ENCODE results near the gene ZSWIM2.
"Not testable (repeated sequence)": the region's sequence is repeated elsewhere in the genome, so short reads cannot be mapped to it uniquely, and the experiment has no call there.

The ZSWIM2 gene, protein sequence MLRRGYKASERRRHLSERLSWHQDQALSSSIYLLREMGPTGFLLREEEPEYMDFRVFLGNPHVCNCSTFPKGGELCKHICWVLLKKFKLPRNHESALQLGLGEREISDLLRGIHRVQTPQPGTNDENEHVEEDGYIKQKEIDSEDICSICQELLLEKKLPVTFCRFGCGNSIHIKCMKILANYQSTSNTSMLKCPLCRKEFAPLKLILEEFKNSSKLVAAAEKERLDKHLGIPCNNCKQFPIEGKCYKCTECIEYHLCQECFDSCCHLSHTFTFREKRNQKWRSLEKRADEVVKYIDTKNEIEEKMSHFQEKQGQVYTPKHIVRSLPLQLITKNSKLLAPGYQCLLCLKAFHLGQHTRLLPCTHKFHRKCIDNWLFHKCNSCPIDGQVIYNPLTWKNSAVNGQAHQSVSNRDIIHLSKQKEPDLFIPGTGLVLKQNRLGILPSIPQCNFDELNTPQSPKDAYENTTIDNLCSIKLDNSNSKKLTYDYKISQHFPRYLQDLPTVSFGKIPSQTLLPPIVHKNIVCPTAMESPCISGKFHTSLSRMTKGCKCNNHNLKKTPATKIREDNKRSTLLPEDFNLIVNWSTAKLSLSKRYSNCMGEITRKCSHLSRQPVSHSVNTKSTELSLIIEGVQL

DNA sequence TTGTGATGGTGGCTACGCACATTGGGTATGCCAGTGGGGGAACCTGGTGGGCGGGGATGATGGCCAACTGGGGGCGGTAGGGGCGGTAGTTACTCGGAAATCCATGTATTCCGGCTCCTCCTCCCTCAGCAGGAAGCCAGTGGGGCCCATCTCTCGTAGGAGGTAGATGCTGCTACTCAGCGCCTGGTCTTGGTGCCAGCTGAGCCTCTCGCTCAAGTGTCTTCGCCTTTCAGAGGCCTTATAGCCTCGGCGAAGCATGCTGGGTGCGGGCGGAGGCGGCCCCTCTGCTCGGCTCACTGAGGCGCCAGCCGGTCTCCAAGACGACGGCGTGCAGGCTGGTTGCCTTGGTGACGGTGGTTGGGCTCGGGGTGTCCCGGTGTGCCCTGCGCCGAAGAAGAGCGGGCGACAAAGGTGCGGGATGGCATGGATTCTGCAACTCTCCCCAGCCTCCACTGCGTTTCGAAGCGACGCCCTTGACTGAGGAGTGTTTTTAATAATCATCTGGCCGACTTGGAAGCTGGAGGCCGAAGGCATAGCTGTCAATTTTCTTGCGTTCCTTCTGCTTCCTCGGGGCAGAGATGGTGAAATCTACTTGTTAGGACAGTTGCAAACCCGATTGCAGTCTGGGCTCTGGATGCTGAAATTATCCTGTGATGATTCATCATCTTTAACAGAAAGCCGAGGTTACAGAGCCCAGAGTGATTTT, at the start of gene ZSWIM2:
TSS of gene ZSWIM2 (minus strand) at position 298 of the 706 bp plus-strand sequence. CDS start at position 258, 40 bp downstream.
- no peak for DNase-seq

DNA sequence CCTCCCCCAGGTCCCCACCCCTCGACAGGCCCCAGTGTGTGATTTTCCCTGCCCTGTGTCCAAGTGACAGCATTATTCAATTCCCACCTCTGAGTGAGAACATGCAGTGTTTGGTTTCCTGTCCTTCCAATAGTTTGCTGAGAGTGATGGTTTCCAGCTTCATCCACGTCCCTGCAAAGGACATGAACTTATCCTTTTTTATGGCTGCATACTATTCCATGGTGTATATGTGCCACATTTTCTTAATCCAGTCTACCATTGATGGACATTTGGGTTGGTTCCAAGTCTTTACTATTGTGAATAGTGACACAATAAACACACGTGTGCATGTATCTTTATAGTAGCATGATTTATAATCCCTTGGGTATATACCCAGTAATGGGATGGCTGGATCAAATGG, 47.2 kb upstream of the ZSWIM2 start:
- DNase-seq: not testable (repeated sequence)

DNA sequence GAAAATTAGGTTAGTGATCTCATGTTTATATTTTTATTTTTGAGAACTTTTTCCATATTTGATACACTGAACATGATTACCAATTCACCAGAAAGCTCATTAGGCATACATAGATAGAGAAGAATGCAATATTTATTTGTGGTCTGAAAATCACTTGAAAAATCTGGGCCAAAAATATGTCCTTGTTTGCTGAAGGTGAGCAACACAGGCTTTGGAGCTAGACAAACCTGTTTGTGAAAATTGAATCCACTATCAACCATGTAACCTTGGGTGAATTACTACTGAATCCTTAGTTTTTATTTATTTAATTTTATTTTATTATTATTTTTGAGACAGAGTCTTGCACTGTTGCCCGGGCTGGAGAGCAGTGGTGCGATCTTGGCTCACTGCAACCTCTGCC, 46.5 kb upstream of the ZSWIM2 start:
- no peak for DNase-seq

DNA sequence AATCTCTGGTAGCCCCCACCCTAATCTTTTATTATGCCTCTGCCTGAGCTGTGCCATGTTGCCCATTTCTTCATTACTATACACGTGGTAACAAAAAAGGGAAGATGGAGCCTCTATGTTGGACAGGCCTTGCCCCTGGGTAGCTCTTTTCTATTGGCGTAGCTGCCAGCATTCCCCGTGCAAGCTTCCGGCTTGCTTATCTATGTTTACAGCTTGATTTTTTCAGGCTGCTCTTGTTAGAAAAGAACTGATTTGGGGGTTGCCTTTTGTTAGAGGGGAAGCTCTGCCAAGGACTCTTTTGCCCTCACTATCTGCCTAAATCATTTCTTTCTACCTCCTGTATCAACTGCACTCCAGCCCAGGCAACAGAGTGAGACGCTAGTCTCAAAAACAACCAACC, 45.5 kb upstream of the ZSWIM2 start:
- no peak for DNase-seq

DNA sequence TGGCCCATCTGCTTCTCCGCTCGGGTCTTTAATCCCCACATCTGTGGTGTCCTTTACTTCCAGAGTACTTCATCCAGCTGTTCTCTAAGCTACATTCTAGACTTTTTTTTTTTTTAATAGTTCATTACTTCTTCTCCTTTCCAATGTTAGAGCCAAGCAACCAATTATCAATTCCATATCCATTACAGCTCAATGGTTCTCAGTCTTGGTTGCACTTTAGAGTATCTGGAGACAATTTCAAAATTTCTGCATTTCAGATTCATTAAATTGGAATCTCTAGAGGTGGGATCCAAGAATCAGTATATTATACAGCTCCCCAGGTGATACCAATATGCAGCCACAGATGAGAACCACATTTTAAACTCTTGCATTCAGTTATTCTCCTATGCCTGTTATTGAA, 43.9 kb upstream of the ZSWIM2 start:
- no peak for DNase-seq

DNA sequence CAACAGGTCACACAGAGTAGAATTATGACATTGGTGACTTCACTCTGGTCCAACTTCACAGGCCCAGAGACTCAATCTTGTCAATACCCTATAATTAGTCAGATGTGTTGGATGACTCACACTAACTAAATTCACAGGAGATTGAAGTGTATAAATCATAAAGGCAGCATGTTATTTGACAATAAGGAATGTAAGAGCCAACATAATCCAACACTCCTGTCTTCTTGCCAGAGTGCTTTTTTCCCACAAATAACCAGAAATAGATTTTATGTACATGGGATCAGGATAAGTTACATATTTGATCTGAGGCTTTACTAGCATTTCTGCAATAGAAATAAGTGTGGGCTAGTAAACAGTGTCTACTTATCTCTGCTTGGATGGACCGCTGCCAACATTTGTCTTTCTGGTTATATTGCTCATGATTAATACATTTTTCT, 42.2 kb upstream of the ZSWIM2 start:
- no peak for DNase-seq

DNA sequence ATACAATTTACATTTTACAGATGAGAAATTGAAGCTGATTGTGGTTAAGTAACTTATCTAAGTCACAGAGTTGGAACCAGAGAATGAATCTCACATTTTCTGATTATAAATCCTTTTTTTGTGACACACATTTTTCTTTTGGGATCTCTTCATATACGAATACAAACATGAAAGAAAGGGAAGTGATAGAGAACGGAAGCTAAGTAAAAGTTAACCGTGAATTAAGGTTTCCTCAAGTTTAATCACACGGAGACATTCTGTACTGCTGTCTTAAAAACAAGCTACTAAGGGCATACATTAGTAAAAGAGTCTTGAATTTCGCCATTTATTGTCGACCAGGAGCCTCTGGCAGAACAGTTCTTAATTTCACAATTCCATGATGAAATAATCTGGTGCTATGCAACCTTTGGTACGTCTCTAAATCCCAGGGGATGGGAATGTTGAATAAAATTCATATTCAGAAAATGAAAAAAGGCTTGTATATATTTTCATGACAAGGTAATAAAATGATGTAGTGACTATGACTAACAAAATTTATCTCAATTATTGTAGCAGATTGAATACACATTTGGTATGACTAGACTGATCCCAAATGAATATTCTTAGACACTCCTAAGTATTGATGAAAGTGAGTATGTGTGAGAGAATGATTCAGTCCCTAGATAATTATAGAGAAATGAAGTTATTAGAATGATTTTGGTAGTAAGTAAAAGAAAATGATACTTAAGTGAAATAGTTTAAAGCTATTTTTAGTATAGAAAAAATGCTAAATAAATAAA, 40.3 kb upstream of the ZSWIM2 start:
- no peak for DNase-seq

DNA sequence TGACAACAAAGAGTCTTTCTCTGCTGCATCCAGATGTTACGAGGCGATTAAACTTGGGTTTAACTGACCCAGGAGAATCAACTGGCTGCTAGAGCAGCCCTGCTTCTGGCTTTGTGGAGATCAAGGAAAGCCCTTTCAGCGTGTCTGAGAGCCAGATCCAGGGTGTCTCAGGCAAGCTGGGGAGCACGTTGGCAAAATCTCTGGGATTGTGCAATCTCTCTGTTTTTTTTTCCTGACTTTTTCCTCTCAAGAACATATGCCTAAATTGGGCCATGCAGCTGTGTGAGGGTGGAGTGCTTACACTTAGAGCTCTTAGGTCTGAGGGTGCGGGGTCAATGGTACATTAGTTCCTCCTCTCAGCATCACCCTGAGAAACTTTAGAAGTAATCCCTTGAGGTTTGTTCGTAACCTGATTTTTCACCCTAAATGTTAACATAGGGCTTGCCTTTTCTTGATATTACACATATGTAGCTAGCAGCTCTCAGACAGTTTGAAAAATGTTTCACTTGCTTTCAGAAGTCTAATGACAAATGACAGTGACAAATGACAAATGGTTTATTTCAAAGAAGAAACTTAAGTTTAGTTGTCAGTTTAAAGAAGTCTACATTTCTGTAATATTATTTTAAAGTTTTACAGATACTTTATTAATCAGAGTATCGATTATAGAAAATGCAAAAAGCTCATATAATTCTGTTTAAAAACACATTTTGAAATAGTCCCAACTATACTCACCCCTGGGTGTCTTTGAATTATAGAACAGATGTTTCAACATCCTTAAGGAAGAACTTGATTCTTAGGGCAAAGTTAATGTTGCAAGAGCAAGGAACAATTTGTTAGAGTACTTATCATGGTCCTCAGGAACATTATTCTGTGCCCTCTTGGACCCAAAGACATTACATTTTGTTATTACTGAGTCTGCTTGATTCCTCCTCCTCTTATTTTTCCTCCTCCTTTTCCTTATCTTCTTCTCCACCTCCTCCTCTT, 38.4 kb upstream of the ZSWIM2 start:
- DNase-seq: no peak

DNA sequence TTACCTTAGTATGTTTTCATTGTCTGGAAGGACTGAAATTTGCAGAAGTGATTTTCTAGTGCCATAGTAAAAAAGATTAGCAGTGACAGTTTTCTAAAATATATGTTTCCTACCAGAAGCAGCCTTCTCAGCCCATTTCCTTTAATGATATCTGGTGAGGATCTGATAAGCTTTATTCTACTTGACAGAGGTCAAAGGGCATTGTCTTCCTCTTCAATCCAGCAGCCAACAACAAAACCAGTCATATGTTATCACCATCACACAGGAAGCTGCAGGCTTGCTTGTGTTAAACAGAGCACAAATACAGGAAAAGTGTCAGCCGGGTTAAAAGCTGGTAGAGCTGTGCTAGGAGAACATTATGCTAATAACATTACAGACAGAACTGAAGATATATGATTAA, 35.6 kb upstream of the ZSWIM2 start:
- no peak for DNase-seq

DNA sequence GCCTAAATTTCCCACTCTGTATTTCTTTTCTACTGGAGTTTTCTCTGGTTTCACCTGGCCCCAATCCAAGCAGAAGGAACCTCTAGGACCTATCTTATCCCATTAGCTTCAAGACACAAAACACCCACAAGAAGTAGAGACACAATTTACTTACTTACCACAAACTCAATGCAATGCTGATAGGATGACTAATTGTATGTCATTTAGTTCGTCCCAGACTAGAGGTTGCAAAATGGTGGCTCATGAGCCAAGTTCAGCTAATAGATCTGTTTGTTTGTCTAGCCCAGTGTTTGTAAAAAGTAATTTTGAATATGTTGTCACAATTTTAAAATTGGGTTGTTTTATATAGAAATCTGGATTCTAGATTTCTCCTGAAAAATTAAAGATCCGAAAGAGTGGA, 34.7 kb upstream of the ZSWIM2 start:
- DNase-seq: no peak

DNA sequence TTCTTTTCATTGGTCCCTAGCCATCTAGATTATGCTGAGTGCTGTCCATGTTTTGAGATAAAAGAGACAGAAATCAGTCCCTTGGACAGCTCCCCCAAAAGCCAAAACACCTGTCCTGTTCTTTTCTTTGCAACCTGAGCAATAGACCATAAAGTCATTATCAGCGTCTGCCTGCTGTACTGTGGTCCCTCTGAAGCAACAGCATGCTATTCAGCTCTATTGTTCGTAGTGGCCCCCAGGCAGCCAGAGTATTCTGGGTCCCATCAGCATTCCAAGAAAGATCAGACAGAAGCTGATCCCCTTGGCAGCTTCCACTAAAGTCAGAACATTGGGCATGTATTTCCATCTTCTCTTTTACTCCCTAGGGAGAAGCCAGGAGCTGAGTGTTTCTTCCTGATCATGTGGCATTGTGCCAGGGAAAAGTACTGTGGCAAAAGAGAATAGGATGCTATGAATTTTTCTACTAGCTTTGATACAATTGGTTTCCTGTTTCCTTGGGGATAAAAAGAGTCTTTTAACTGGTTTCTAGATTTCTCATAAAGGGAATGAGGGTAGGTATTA, 33.6 kb upstream of the ZSWIM2 start:
- no peak for DNase-seq

DNA sequence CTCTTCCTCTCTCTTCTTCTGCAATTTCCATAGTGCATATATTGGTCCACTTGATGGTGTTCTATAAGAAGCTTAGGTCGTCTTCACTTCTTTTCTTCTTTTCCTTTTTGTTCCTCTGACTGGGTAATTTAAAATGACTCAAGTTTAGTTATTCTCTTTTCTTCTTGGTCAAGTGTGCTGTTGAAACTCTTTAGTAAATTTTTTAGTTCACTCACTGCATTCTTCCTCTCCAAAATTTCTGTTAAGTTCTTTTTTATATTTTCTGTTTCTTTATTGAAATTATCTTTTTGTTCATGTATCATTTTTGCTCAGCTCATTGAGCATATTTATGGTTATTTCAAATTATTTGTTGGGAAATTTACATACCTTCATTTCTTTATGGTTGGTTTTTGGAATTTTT, 32.7 kb upstream of the ZSWIM2 start:
- DNase-seq: no peak

DNA sequence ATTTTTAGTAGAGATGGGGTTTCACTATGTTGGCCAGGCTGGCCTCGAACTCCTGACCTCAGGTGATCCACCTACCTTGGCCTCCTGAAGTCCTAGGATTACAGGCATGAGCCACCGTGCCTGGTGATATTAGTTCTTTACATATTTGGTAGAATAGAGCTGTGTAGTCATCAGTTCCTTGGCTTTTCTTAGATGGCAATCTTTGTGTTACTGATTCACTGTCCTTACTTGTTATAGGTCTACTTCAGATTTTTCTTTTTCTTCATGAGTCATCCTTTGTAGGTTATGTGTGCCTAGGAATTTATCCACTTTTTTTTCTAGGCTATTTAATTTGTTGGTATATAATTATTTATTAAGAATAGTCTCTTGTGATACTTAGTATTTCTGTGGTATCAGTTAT, 30.3 kb upstream of the ZSWIM2 start:
- no peak for DNase-seq

DNA sequence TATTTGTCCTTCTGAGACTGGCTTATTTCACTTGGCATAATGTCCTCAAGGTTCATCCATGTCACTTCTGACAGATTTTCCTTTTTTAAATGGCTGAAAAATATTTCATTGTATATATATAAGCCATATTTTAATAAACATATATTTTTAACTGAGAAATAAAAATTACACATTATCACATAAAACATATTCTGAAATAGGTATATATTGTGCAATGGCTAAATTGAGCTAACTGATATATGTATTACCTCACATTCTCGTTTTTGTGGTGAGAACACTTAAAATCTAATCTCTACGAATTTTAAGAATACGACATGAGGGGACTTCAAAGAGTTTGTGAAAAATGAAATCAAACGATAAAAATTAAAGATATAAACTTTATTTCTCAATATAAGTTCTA, 25.7 kb upstream of the ZSWIM2 start:
- DNase-seq: no peak

DNA sequence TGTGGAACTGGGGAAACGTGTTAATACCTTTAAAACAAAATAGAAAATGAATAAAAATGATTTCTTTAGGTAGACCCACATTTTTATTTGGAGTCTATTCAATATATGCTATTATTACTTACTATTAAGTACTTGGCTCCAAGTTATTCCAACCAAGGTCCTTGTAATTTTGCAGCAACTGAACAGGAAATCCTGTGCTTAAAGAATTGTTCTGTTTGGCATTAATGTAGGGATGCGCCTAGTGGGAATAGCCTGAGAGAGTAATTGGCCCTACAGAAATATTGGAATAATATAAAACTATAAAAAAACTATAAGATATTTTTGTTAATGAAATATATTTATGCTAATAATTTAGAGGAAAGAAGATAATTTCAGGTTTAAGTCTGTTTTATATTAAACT, 22.9 kb upstream of the ZSWIM2 start:
- DNase-seq: no peak

DNA sequence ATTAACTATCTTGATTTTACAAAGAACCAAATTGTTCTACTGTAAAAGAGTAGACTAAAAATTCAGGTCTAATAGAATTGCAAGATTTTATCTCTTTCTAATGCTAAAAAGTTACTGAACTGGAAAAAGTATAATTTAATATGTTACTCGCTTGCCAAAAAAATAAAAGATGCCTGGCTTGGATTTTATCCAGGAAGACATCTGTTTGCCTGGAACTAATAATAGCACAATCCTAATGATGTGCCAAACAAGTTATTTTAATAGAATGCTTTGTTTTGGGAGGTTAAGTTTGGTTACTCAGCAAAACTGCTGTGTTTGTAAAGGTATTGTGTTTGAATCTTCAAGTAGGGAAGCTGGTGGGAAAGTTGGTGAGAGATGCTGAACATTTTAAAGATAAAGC, 19.4 kb upstream of the ZSWIM2 start:
- no peak for DNase-seq

DNA sequence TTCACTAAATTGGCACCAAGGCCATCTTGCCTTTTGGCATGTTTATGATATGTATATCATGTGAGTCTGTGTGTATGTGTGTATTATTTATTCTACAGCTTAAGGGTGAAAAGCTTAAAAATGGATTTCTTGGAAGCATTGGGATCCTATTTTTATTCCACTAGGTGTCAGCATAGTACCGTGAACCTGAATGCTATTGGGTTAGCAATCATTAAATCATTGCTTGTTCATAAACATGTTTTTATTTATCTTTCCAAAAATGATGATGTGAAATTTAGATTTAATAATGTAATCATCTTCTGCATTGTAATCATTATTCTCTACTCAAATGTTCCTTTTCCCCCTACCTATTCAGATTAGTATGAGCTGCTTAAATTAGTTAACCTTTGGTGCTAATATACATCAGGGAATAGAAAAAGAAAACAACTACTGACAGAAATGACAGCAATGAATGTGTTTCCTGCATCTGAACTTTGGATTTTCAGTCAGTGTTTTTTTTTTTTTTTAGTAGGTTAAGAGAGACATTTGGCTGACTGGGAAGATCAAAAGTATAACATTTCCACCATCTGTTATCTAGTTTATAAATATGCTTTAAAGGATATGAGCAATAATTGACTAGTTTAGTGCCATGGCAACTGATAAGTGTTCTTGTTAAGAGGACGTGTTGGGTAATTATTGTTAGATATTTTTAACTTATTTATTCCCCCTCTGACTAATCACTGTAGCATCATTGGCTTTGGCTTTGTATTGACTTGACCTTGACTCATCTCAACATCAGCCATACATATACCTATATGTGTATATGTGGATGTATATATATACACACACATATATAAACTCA, 14.1 kb upstream of the ZSWIM2 start:
- DNase-seq: no peak

DNA sequence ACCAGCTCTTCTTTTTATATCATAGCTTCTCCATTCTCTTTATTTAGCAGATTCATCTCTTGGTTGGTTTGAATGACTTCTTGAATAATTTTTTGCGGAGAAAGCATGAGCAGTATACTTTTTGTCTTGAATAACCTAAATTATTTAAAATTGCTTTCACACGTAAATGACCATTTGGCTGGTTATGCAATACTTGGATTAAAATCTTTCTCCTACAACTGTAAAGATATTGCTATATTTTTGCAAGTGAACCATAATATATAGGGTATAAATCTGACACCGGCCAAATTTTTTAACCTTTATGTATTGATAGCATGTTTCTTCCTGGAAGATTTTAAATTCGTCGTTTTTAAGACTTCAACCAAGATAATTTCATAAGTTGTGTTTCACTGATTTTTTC, 6.2 kb upstream of the ZSWIM2 start:
- no peak for DNase-seq

DNA sequence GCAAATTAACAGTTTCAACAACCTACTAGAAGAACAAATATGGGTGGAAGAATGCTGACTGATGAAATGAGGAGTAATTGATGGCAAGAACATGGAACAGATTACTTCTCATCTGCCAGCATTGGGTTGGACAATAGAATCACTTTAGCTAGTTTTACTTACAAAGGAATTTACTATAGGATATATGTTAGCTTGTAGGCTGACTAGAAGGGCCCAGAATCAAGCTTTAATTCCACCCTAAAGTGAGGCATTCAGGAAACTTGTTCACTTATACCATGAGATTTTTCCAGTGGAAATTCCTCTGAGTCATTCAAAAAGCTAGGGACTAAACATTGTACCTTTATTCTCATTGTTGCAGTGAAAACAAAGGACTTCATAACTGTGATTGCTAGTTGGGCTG, 5.0 kb upstream of the ZSWIM2 start:
- DNase-seq: no peak

DNA sequence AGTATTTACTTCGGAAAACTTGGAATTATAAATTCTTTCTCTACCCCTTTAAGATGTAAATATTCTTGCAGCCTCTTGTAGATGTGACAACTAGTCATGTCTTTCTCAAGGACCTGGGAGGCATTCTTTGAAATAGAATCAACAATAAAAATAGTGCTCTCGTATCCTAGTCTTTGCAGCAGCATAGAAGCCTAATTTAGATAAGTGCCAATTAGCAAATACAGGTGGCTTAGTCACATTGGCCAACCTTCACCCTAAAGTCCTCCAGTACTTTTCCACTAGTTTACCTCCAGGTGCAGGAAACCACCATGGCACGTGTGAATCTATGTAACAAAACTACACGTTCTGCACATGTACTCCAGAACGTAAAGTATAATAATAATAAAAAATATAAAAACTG, 3.5 kb upstream of the ZSWIM2 start:
- DNase-seq: no peak

DNA sequence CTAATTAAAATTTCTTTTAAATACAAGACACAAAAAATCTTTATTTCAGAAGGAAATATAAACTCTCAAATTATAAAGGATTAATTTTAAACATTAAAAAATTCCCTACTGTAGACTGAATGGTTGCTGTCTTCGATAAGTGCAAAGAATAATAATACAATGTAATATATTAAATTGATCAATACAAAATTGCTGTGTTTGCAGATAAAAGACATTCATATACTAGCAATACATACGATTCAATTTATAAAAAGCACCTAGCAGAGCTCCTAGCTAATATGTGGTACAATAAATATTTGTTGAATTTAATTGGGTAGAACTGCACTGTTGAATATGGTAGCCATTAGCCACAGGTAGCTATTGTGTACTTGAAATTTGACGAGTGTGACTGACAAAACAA, 6.6 kb downstream of the ZSWIM2 start:
- no peak for DNase-seq
